Astrocyte (in vitro differentiated cells and primary cell): ENCODE measurements around the gene GRAMD2A.

ENCODE experiments used
- EZH2 ChIP-seq: IDR thresholded peaks from 2 replicates; pipeline ENCODE4 v1.6.1; 2012; ENCODE audit warnings: mild to moderate bottlenecking, low read length, inconsistent platforms; ENCODE audit not compliant: insufficient read depth
- TF ChIP-seq, protein P1 (sequence below): IDR thresholded peaks from 2 replicates; pipeline ENCODE4 v1.5.1; 2011; ENCODE audit warnings: low read depth, mild to moderate bottlenecking, inconsistent platforms, low read length, moderate library complexity; ENCODE audit not compliant: insufficient read depth

GRCh38 chr15:72133211-72133610 lies 64.4 kb downstream of the GRAMD2A start:
- no peak for TF ChIP-seq EZH2
- TF ChIP-seq, protein P1, sequence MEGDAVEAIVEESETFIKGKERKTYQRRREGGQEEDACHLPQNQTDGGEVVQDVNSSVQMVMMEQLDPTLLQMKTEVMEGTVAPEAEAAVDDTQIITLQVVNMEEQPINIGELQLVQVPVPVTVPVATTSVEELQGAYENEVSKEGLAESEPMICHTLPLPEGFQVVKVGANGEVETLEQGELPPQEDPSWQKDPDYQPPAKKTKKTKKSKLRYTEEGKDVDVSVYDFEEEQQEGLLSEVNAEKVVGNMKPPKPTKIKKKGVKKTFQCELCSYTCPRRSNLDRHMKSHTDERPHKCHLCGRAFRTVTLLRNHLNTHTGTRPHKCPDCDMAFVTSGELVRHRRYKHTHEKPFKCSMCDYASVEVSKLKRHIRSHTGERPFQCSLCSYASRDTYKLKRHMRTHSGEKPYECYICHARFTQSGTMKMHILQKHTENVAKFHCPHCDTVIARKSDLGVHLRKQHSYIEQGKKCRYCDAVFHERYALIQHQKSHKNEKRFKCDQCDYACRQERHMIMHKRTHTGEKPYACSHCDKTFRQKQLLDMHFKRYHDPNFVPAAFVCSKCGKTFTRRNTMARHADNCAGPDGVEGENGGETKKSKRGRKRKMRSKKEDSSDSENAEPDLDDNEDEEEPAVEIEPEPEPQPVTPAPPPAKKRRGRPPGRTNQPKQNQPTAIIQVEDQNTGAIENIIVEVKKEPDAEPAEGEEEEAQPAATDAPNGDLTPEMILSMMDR: no peak
